ENCODE data around the gene HECTD4.
"Not testable (repeated sequence)": the region's sequence is repeated elsewhere in the genome, so short reads cannot be mapped to it uniquely, and the experiment has no call there.

The HECTD4 gene

DNA sequence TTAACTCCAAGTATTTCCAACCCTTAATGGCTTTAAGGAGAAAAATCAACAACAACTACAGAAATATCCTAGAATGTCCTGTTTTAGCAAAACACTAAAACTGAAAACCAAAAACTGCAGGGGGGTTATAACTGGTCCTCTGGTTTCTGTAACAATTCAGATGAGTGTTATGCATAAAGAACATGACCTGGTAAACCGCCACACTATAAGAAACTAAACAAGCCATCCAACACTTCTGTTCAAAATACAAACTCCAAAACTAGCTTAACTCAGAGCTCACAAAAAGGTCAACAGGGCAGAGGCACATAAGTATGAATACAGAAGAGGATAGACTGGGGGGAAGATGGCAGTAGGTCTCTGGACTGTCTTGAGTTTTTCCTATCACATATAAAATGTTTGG lies 38.0 kb downstream of the HECTD4 start:
- H3K36me3 ChIP-seq (ENCODE audit: control insufficient read depth, insufficient read depth, low read length) = no peaks in the 10 kb centered on the region
- H3K9ac ChIP-seq (ENCODE audit: low read length) = no peak overlapping the region
- no peaks in the 10 kb centered on the region for H3K4me1 ChIP-seq (ENCODE audit: control insufficient read depth, insufficient read depth, low read length)
- H3K27me3 ChIP-seq (ENCODE audit: control insufficient read depth, insufficient read depth, low read length) = no peaks in the 10 kb centered on the region
- no peak overlapping the region for H3K4me3 ChIP-seq (ENCODE audit: low read length)
- no peak overlapping the region for H3K27ac ChIP-seq (ENCODE audit: low read depth, low read length)

GRCh38 chr12:112342587-112342986 lies 39.6 kb downstream of the HECTD4 start:
- H3K36me3 ChIP-seq (ENCODE audit: control insufficient read depth, insufficient read depth, low read length) = no peaks in the 10 kb centered on the region
- no peaks in the 10 kb centered on the region for H3K4me1 ChIP-seq (ENCODE audit: control insufficient read depth, insufficient read depth, low read length)
- no peak overlapping the region for H3K9ac ChIP-seq (ENCODE audit: low read length)
- no peak overlapping the region for H3K4me3 ChIP-seq (ENCODE audit: low read length)
- no peak overlapping the region for H3K27ac ChIP-seq (ENCODE audit: low read depth, low read length)
- no peaks in the 10 kb centered on the region for H3K27me3 ChIP-seq (ENCODE audit: control insufficient read depth, insufficient read depth, low read length)

- Histone ChIP-seq H3K27me3 (ENCODE audit: control insufficient read depth, insufficient read depth, low read length) (no peaks in the 10 kb centered on the region), H3K4me1 (ENCODE audit: control insufficient read depth, insufficient read depth, low read length) (no peaks in the 10 kb centered on the region), H3K9ac (ENCODE audit: low read length) (no peak overlapping the region), H3K36me3 (ENCODE audit: control insufficient read depth, insufficient read depth, low read length) (no peaks in the 10 kb centered on the region), H3K27ac (ENCODE audit: low read depth, low read length) (no peak overlapping the region), H3K4me3 (ENCODE audit: low read length) (no peak overlapping the region)
Measured at GRCh38 chr12:112341046-112341825, 41.0 kb downstream of the HECTD4 start.

DNA sequence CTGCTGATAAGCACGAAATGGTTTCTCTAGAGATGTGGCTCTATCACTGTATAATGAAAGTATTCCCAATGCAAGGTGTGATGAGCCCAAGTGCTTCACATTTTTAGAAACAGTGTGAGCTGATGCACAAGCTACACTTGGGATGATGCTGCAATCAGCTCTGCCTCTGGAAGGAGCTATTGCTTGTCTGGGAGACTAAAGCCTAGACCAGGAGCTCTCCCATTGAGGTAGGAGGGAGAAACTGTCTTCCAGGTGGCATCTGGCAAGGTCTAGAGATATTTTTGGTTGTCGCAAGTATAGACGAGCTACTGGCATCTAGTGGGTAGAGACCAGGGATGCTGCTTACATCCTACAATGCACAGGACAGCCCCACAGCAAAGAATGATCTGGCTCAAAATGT lies 42.0 kb downstream of the HECTD4 start:
- Histone ChIP-seq H3K36me3 (ENCODE audit: control insufficient read depth, insufficient read depth, low read length) (no peaks in the 10 kb centered on the region), H3K27ac (ENCODE audit: low read depth, low read length) (no peak overlapping the region), H3K4me1 (ENCODE audit: control insufficient read depth, insufficient read depth, low read length) (no peaks in the 10 kb centered on the region), H3K4me3 (ENCODE audit: low read length) (no peak overlapping the region), H3K27me3 (ENCODE audit: control insufficient read depth, insufficient read depth, low read length) (no peaks in the 10 kb centered on the region), H3K9ac (ENCODE audit: low read length) (no peak overlapping the region)

DNA sequence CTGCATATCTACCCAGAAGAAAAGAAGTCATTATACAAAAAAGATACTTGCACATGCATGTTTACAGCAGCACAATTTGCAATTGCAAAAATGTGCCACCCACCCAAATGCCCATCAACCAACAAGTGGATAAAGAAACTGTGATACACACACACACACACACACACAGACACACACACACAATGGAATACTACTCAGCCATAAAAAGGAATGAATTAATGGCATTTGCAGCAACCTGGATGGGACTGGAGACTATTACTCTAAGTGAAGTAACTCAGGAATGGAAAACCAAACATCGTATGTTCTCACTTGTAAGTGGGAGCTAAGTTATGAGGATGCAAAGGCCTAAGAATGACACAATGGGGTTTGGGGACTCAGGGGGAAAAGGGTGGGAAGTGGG lies 47.2 kb downstream of the HECTD4 start:
- H3K4me3 ChIP-seq (ENCODE audit: low read length); H3K36me3 ChIP-seq (ENCODE audit: control insufficient read depth, insufficient read depth, low read length); H3K4me1 ChIP-seq (ENCODE audit: control insufficient read depth, insufficient read depth, low read length); H3K27me3 ChIP-seq (ENCODE audit: control insufficient read depth, insufficient read depth, low read length); H3K9ac ChIP-seq (ENCODE audit: low read length); H3K27ac ChIP-seq (ENCODE audit: low read depth, low read length): not testable (repeated sequence)

DNA sequence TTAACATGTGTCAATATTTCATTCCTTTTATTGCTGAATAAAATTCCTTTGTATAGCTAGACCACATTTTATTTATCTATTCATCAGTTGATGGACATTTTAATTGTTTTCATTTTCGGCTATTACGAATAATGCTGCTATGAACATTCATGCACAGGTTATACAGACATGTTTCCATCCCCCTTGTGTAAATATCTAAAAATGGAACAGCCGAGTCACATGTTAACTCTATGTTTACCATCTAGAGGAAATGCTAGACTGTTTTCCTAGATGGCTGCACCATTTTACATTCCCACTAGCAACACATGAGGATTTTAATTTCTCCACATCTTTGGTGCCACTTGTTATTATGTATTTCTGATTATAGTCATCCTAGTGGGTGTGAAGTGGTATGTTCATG lies 49.2 kb downstream of the HECTD4 start:
- no peaks in the 10 kb centered on the region for H3K27me3 ChIP-seq (ENCODE audit: control insufficient read depth, insufficient read depth, low read length)
- H3K4me3 ChIP-seq (ENCODE audit: low read length) = no peak overlapping the region
- H3K9ac ChIP-seq (ENCODE audit: low read length) = no peak overlapping the region
- no peaks in the 10 kb centered on the region for H3K4me1 ChIP-seq (ENCODE audit: control insufficient read depth, insufficient read depth, low read length)
- H3K36me3 ChIP-seq (ENCODE audit: control insufficient read depth, insufficient read depth, low read length) = no peaks in the 10 kb centered on the region
- no peak overlapping the region for H3K27ac ChIP-seq (ENCODE audit: low read depth, low read length)

DNA sequence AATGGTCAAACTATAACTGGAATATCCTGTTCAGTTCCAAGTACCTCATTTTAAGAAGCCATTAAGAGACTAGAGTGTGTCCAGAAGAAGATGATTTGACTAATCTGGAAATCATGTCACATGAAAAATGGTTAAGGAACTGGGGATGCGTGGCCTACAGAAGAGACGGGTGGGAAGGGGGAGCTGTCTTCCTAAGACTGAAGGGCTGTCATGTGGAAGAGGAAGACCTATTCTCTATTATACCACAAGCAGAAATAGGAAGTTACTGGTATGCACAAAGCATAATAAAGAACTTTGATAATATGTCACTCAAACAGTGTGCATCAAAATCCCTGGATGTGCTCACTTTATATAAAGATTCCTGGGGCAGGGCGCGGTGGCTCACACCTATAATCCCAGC lies 50.3 kb downstream of the HECTD4 start:
- Histone ChIP-seq H3K27me3 (ENCODE audit: control insufficient read depth, insufficient read depth, low read length) (no peaks in the 10 kb centered on the region), H3K4me3 (ENCODE audit: low read length) (no peak overlapping the region), H3K9ac (ENCODE audit: low read length) (no peak overlapping the region), H3K4me1 (ENCODE audit: control insufficient read depth, insufficient read depth, low read length) (no peaks in the 10 kb centered on the region), H3K36me3 (ENCODE audit: control insufficient read depth, insufficient read depth, low read length) (no peaks in the 10 kb centered on the region), H3K27ac (ENCODE audit: low read depth, low read length) (no peak overlapping the region)

DNA sequence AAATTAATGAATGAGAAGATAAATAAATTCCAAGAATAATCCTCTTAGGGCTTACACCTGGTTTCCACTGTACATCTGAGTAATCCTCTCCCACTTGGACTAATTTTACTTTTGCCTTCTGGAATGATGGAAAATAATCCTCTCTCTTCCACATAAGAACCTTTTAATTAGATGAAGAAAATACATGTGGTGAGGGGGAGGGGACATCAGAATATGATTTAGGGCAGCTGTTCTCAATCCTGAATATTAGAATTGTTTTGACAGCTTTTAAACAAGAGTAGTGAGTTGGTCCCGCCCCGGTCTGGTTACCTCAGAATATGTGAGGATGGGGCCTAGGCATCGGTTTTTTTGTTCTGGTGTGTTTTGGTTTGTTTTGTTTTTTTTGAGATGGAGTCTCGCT lies 51.5 kb downstream of the HECTD4 start:
- no peaks in the 10 kb centered on the region for H3K4me1 ChIP-seq (ENCODE audit: control insufficient read depth, insufficient read depth, low read length)
- H3K4me3 ChIP-seq (ENCODE audit: low read length) = no peak overlapping the region
- H3K27ac ChIP-seq (ENCODE audit: low read depth, low read length) = no peak overlapping the region
- H3K27me3 ChIP-seq (ENCODE audit: control insufficient read depth, insufficient read depth, low read length) = no peaks in the 10 kb centered on the region
- H3K9ac ChIP-seq (ENCODE audit: low read length) = no peak overlapping the region
- no peaks in the 10 kb centered on the region for H3K36me3 ChIP-seq (ENCODE audit: control insufficient read depth, insufficient read depth, low read length)

- no peaks in the 10 kb centered on the region for H3K27me3 ChIP-seq (ENCODE audit: control insufficient read depth, insufficient read depth, low read length)
- H3K36me3 ChIP-seq (ENCODE audit: control insufficient read depth, insufficient read depth, low read length) = no peaks in the 10 kb centered on the region
- H3K4me1 ChIP-seq (ENCODE audit: control insufficient read depth, insufficient read depth, low read length) = no peaks in the 10 kb centered on the region
- H3K27ac ChIP-seq (ENCODE audit: low read depth, low read length) = no peak overlapping the region
- no peak overlapping the region for H3K9ac ChIP-seq (ENCODE audit: low read length)
- H3K4me3 ChIP-seq (ENCODE audit: low read length) = no peak overlapping the region
Measured at GRCh38 chr12:112328456-112329124, 53.6 kb downstream of the HECTD4 start.

DNA sequence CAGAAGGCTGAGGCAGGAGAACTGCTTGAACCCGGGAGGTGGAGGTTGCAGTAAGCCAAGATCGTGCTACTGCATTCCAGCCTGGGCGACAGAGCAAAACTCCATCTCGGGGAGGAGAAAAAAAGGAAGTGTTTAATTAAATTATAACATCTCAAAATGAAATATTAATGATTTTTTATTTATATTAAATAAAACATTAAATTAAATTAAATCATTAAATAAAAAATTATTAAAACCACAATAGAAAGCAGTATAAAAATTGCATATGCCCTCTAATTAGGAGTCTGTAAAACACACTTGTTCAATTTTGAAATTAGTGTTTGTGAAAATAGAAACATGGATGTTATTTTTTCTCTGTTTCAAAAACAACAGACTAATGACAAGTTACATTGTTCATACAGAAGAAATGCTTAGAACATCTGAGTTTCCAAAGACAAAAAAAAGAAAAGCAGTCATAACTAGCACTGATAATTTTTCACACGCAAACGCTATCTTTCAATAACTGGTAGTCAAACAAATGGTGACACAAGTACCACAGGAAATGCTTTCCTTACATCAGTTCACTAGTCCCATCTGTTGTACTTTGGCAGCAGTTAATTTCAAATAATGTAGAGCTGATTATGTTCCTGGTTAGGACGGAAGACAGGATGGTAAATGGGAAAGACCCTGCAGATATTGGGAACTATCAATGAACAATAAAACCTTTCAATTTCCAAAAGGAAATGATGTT lies 54.9 kb downstream of the HECTD4 start:
- no peaks in the 10 kb centered on the region for H3K4me1 ChIP-seq (ENCODE audit: control insufficient read depth, insufficient read depth, low read length)
- H3K27ac ChIP-seq (ENCODE audit: low read depth, low read length) = no peak overlapping the region
- no peak overlapping the region for H3K9ac ChIP-seq (ENCODE audit: low read length)
- H3K4me3 ChIP-seq (ENCODE audit: low read length) = no peak overlapping the region
- no peaks in the 10 kb centered on the region for H3K36me3 ChIP-seq (ENCODE audit: control insufficient read depth, insufficient read depth, low read length)
- no peaks in the 10 kb centered on the region for H3K27me3 ChIP-seq (ENCODE audit: control insufficient read depth, insufficient read depth, low read length)

DNA sequence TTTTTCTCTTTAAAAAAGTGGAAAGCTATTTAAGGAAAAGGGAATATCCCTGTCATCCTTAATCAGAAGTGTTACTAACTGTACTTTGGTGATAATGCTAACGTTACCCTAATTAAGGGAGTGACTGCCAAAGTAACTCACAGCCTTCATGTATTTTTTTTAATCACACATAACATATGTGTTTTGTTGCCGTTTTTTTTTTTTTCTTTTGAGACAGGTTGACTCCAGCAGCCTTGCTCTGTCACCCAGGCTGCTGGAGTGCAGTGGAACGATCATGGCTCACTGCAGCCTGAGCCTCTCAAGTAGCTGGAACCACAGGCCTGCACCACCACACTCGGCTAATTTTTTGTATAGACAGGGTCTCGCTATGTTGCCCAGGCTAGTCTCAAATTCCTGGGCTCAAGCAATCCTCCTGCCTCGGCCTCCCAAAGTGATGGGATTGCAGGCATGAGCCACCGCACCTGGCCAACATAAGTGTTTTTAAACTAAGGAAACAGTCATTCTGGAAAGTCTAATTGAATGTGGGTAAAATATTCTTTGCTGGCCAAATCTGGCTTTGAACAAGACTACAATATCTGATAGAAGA lies 56.5 kb downstream of the HECTD4 start:
- Histone ChIP-seq H3K27me3 (ENCODE audit: control insufficient read depth, insufficient read depth, low read length) (no peaks in the 10 kb centered on the region), H3K4me1 (ENCODE audit: control insufficient read depth, insufficient read depth, low read length) (no peaks in the 10 kb centered on the region), H3K4me3 (ENCODE audit: low read length) (no peak overlapping the region), H3K27ac (ENCODE audit: low read depth, low read length) (no peak overlapping the region), H3K9ac (ENCODE audit: low read length) (no peak overlapping the region), H3K36me3 (ENCODE audit: control insufficient read depth, insufficient read depth, low read length) (no peaks in the 10 kb centered on the region)

GRCh38 chr12:112325157-112325556 lies 57.1 kb downstream of the HECTD4 start:
- H3K4me1 ChIP-seq (ENCODE audit: control insufficient read depth, insufficient read depth, low read length) = no peaks in the 10 kb centered on the region
- no peak overlapping the region for H3K9ac ChIP-seq (ENCODE audit: low read length)
- no peak overlapping the region for H3K27ac ChIP-seq (ENCODE audit: low read depth, low read length)
- no peak overlapping the region for H3K4me3 ChIP-seq (ENCODE audit: low read length)
- no peaks in the 10 kb centered on the region for H3K36me3 ChIP-seq (ENCODE audit: control insufficient read depth, insufficient read depth, low read length)
- no peaks in the 10 kb centered on the region for H3K27me3 ChIP-seq (ENCODE audit: control insufficient read depth, insufficient read depth, low read length)
